Measurements from ENCODE around the gene TMEM255B.

TMEM255B gene

GRCh38 chr13:113852536-113853517 lies 93.8 kb downstream of the TMEM255B start:
- no peak for DNase-seq

DNA sequence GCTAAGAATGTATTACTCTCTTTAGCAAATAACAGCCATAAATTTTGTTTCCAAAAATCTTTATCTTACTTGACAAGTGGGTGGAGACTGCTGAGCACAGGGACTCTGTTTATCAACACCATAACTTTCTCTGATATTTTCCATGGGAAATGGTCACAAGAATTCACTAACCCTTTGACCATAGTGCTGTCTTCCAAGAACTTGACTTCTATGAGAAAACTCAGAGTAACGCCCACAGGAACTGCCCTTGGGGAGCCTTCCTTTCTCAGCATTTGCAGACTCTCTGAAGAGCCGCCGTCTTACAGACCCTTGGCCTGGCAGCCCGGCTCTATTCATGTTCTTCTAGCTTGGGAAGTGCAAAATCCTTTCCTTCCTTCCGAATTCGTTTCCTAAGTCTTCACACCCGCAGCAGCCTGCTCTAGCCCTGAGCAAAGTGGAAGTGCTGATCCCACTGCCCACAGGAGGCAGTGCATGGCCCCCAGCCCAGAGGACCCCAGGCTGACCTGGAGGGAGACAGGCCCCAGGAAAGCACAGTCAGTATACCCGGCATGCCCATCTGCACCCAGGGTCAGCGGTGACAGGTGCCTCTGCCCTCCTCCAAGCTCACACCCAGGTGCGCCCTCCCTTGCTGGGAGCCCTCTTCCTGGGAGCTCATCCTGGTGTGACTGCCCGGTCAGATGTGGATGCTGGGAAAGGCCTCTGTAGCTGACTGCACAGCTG lies 94.7 kb downstream of the TMEM255B start:
- DNase-seq = no peak

DNA sequence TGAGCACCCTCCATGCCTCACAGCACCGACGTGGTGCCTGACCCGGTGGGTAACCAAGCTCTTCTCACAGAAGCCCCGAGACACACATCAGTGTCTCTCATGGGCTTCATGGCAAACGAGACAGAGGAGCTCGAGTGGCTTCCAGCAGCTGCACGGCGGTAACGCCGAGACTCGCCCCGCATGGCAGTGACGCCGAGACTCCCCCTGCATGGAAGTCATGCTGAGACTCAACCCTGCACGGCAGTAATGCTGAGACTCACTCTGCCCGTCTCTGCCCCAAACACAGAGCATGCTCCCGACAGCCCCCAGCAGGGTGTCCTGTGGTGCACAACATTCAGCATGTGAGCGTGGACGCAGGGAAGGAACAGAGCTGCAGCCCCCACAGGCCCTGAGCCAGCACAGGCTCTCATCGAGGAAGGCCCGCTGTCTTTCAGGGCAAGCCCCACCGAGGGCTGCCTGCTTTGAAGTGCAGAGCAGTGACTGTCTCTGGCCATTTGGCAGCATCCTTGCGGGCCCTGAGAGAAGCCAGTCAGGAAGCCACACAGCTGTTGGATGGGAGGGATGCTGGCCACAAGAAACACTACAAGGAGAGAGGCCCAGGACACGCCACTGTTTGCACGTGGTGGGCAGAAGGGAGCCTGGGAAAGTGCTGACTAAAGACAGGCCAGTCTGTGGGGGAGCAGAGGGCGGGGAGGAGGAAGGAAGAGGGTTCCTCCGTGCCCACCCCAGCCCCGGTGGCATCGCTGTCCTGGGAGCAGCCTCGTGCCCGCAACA lies 95.4 kb downstream of the TMEM255B start:
- no peak for DNase-seq

GRCh38 chr13:113855012-113855921 lies 96.2 kb downstream of the TMEM255B start:
- DNase-seq = no peak

DNA sequence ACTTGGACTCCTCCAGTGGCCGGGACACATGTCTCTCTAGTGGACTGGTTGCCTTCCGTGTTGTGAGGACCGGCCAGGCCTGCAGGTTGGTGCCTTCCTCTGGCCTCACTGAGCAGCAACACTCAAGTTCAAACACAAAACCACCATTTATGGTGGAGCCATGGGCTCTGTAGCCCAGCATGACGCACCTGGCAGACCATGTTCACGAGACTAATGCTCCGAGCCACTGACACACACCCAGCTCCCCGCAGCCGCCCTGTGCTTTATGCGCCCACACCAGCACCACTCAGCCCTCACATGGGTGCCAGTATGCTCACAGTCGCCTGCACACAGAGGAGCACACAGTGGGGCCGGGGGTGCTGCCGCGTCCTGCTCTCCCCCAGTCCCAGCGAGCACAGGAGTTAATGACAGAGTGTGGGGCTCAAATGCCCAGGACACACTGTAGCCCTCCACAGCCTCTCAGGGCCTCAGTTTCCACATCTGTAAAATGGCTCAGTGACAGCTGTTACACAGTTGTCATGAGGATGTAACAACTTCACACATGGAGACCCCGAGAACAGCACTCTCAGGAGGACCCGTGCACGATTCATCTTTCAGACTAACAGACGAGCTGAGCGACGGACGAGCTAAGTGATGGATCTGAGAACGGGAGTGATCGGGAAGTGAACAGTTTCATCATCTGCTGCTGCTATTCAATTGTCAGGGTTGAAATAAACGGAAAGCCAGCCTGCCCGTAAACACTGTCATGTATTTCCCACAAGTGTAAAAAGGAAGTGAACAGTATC lies 97.1 kb downstream of the TMEM255B start:
- DNase-seq = no peak

DNA sequence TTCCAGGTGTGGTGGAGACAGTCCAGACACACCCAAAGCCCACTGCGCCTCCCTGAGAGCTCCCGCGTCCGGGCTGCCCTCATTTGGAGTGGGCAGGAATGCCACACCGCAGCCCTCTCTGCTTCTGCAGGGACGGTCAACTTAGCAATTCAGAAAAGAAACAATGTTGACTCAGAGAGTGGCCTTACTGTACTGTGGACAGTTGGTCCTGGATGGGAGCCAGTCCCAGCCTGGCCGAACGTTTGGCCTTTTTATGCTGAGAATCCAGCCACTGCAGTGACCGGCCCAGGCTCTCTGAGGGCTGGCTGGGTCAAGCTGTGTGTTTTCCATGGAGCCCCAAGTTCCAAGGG lies 97.7 kb downstream of the TMEM255B start:
- DNase-seq = no peak

DNA sequence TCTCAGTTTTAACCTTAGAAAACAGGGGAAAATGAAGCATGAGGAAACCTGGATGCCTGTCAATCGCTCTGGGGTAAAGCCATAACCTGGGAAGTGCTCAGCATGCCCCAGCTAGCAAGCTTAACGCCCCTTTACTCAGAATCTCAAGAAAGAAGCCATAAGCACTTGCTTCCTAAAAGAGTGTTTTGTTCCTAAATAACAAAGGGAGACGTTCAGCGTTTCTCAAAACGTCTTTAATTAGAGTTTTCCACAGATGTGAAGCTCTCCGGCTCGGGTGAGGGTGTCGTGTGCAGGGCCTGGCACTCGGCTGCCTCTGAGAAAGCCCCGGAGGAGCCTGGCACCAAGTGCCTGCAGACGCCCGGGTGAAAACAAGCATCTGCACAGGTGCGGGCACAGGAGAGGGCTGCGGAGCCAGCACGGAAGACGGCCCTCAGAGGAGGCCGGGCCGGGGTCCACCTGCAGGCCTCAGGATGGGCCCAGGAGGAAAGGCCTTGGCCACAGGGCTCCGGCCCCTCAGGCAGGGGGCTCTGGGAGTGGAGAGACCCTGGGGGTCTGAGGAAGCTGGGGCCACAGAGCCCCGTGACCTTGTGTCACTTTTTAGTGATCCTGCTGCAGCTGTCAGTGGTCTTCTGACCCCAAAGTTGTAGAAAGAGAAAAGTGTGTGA lies 98.6 kb downstream of the TMEM255B start:
- DNase-seq = no peak

DNA sequence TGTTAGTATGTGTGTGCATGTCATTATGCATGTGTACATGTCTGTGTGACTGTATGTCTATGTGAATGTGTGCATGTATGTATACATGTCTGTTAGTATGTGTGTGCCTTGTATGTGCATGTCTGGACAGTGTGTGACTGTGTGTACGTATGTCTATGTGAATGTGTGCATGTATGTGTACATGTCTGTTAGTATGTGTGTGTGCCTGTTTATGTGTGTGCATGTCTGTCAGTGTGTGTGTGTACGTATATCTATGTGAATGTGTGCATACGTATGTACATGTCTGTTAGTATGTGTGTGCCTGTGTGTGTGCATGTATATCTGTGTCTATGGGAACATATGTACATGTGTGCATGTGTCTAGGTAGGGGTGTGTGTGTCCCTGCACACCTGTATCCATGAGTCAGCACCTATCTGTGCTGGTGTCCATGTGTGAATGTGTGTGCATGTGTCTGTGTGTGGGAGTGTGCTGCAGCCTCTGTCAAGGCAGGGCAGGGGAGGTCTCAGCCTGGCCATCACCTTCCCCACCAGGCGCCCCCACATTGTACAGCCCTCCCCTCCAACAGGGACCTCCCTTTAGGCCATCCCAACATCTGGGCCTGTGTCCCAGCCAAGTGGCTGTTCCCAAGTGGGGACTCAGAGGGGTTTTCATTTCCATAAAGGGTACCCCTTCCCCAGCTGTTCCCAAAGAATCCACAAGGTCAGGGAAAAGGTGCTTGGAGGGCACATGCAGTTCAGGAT lies 100.5 kb downstream of the TMEM255B start:
- no peak for DNase-seq

DNA sequence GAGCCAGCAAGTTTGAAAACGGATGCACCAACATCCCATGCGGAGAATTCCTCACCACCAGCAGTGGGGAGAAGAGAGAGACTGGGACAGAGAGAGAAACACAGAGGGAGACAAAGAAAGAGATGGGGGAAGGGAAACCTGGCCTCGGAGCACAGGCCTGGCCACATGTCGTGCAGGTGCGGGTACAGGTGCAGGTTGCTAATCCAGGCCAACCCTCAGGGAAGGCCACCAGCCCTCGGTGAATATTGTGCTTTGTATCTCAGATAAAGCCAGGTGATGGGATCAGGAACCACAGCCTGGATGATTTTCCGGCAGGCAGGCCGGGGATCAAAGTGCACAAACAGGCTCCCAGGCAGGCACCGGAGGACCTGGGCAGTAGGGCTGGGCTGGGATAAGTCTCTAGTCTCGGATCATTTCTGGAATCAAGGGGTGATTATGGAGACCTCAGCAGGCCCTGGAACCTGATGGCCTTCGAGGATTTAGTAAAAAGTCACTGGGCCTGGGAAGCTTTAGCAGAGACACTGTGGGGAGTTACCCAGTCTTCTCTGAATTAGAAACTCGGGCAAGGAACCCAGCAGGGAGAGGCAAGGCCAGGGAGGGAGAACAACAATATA lies 101.1 kb downstream of the TMEM255B start:
- DNase-seq = no peak

DNA sequence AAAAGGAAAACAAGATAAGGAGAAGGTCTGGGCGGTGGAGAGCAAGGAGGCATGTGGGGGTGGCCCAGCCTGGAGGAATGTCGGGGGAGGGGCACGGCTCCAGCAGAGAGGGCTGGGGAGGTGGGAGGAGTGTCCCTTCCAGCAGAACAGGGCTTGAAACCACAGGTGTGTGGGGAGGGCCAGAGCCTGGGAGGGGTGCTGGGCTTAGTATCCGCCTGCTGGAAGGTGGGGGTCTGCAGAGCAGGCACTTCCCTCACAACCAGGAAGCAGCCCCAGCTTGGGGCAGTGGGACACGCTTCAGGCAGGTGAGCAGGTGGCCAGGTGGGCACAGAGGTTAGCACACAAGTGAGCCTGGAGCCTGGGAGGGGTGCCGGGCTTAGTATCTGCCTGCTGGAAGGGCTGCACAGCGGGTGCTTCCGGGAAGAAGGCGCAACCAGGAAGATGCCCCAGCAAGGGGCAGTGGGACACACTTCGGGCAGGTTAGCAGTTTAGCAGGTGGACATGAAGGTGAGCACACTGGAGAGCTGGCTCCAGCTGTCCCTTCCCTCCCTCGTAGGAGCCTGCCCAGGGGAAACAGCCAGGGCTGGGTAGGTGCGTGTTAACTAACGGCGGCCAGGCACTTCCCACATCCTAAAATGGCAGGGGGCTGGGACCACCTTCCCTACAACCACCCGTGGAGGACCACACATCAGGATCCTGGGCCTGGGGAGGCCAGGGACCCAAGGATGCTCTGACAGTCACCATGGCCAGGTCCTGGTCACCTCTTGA lies 101.8 kb downstream of the TMEM255B start:
- no peak for DNase-seq

DNA sequence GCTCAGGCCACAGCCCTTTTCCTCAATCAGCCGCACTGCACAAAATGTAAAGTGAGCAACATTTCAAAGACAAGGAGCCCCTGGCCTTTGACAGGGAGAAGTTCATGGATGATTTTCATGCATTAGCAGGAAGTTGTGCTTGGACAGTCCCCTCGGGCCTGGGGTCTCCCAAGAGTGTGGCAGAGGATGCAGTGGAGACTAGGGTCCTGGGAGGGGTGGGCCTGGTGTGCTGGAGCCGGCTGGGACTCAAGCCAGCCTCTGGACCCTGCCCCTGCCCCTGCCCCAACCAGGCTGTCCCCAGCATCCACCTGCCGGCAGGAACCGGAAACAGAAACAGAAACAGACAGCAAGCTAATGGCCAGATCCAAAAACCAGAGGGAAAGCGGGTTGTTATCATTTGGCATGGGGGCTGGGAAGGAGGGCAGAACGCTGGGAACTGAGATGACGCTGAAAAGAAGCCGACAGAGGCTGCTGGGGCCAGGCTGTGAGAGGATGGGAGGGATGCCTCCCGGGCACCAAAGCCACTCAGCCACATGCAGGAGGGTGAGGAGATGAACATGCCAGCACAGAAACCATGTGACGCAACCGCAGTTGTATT lies 102.5 kb downstream of the TMEM255B start:
- DNase-seq = no peak

GRCh38 chr13:113862191-113862930 lies 103.3 kb downstream of the TMEM255B start:
- no peak for DNase-seq

GRCh38 chr13:113862931-113863523 lies 104.0 kb downstream of the TMEM255B start:
- DNase-seq = no peak

DNA sequence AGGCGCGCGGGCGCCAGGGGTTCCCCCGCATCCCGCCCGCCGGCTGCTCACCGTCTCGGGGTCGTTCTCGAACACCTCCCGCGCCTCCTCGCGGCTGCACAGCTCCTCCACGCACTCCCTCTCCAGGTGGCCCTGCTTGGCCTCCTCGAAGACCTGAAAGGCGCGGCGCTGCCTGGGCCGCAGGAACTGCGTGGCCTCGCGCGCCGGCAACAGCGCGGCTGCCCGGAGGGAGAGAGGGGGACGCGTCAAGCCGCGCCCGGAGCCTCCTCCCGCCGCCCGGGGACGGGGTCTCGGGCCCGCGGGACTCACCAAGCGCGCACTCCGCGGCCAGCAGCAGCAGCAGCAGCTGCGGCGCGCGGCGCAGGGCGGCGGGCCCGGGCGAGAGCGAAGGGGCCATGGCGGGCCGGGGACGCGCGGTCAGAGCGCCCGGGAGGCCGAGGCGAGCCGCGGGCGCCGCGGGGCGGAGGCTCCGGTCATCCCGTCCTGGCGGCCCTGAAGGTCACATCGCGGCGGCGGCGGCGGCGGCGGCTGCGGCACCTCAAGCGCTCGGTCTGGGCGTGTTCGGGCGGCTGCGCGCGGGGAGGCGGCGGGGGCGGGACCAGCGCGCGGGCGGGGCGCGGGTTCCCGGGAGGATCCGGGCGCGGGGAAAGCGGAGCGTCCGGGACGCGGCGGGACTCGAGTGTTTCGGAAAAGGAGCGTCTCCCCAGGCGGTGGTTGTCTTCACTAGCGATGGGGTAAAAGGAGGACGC lies 104.7 kb downstream of the TMEM255B start, which contains the start of gene GAS6:
Gene GAS6 (minus strand): TSS at position 553 of the 749 bp plus-strand sequence. CDS start 156 bp downstream, at position 397.
- DNase-seq = peak; percentile 15

DNA sequence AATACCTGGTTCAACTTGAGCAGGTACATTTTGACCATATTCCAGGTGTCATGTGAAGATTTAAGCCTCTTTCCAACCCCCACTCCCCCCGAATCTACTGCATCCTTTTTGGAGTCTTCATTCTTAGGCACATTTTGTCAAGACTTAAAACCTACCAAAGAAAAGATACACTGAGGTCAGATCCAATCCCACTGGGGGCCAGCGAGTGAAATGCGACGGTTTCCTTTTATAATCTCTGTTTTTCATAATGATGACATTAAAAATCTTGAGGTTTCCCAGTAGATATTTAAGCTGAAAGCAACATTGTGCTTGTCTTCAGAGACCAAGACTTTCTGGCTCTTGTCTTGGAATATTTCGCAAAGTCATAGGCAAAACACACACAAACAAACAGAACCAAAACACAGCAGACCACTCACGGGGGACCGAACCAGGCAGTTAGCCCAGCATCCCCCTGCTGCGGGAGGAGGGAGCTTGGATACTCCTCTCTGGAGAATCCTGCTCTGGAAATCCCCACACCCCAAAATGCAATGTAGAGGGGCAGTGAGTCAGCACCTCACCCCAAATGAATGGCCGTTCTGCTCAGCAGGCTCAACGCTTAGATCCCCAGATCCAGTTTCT lies 105.4 kb downstream of the TMEM255B start:
- no peak for DNase-seq

- no peak for DNase-seq
Measured at GRCh38 chr13:113865427-113865826, 106.4 kb downstream of the TMEM255B start.
